Measurements from ENCODE around the gene SLC39A11.

The SLC39A11 gene

DNA sequence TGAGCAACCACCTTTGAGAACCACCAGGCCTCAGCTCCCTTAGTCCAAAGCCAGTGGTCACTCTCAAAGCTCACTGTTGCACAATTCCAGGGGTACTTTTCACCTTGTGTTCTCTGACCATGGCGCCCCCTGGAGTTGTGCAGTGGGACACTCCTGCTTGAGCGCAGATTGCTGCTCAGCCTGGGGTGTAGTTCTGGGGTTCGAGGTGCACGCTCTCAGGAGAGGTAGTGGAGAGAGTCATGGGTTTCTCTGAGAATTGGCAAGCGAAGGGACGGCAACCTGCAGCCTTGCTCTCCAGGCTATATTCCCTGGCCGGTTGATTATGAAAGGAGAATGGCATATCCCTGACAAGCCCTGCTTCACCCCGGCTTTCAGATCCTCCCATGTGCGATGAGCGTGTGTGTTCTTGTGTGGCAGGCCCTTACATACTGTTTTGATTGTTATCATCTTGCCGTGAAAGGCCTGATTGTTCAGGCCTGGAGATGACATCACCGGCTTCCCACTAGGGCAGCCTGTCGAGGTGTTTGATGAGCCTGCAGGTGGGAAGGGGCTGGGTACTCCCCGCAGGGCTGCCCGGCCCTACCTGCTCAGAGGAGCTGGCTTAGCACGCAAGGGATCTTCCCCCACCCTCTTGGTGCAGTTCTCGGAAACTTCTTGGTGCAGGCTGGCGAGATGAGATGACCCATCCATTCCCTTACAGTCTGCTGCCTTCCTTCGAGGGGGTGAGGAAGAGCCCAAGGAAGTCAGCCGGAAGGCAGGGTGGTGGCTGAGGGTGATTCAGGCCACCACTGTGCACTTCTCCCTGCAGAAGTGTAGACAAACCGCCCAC lies 431.2 kb downstream of the SLC39A11 start:
- H3K4me3 ChIP-seq (replicated peaks; ENCODE audit: low read depth, low read length) = no peak overlapping the region
- TF ChIP-seq, protein P1, sequence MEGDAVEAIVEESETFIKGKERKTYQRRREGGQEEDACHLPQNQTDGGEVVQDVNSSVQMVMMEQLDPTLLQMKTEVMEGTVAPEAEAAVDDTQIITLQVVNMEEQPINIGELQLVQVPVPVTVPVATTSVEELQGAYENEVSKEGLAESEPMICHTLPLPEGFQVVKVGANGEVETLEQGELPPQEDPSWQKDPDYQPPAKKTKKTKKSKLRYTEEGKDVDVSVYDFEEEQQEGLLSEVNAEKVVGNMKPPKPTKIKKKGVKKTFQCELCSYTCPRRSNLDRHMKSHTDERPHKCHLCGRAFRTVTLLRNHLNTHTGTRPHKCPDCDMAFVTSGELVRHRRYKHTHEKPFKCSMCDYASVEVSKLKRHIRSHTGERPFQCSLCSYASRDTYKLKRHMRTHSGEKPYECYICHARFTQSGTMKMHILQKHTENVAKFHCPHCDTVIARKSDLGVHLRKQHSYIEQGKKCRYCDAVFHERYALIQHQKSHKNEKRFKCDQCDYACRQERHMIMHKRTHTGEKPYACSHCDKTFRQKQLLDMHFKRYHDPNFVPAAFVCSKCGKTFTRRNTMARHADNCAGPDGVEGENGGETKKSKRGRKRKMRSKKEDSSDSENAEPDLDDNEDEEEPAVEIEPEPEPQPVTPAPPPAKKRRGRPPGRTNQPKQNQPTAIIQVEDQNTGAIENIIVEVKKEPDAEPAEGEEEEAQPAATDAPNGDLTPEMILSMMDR (IDR thresholded peaks at IDR 0.05; ENCODE audit: low read depth, low read length, missing control alignments) = peak; percentile 41
- no peak for DNase-seq (ENCODE audit: extremely low read depth, low read depth)

DNA sequence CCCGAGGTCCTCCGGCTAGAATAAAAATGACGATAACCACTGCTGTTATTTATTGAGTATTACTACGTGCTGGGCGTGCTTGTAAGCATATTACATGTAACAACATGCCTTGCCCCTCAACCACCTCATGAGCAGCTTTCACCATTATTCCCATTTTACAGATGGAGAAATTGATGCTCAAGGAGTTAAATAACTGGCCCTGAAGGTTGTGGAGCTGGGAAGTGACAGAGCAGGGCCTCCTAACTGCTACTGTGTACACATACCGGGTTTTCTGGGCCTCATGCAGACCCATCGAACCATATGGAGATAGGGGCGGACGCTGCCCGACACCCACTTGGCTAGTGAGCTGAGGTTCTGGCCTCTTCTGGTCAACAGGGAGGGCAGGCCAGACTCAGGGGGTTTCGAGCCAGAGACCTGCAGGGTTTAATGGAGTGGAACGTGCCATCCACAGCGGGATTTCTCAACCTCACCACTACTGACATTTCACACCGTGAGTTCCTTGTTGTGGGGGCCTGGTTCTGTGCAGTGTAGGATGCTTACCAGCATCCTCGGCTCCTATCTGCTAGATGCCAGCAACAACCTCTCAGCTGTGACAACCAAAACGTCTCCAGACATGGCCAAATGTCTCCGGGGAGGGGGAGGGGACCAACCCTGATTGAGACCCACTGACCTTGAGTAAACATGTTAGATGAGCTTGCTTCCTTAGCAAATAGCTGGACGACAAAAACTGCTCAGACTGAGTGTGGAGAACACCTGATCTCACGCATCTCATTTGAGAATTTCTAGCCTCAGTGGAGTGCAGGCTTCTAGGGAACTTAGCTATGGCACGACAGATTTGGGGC lies 432.0 kb downstream of the SLC39A11 start:
- TF ChIP-seq, protein P1 (IDR thresholded peaks at IDR 0.05; ENCODE audit: low read depth, low read length, missing control alignments) = no peak
- no peak for DNase-seq (ENCODE audit: extremely low read depth, low read depth)
- H3K4me3 ChIP-seq (replicated peaks; ENCODE audit: low read depth, low read length) = no peak overlapping the region

DNA sequence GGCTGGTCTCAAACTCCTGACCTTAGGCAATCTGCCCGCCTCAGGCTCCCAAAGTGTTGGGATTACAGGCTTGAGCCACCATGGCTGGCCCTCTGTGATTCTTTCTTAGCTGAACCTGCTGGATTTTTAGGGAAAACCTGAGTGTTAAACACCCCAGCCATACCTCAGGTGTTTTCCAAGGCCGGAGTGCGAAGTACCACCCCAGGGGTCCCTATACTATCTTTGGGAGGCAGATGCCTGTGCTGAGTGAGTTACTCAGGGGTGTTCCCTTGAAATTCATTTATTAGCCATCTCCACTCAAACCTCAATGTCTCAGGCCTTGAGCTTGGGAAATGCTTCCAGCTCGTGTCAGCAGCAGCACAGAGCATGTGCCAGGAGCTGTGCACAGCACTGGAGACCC lies 432.7 kb downstream of the SLC39A11 start:
- H3K4me3 ChIP-seq (replicated peaks; ENCODE audit: low read depth, low read length) = no peak overlapping the region
- DNase-seq (ENCODE audit: extremely low read depth, low read depth) = no peak
- TF ChIP-seq, protein P1 (IDR thresholded peaks at IDR 0.05; ENCODE audit: low read depth, low read length, missing control alignments) = no peak

DNA sequence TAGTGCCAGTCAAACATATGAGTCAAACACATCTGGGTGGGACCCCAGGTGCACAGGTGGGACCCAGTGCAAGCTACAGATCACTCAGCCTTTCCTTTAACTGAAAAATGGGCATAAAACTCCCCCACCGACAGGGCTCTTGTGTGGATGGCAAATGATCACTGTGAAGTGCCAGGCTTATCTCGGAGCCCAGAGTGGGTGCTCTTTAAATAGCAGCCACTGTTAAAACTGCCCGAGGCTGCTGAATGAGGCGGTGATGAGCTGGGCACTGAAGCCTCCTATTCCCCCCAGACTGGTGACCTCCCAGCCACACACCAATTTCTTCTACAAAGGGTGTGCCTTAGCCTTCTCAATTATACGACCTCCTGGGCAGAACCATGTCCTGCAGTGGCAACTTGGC lies 433.8 kb downstream of the SLC39A11 start:
- DNase-seq (ENCODE audit: extremely low read depth, low read depth) = no peak
- H3K4me3 ChIP-seq (replicated peaks; ENCODE audit: low read depth, low read length) = no peak overlapping the region
- TF ChIP-seq, protein P1 (IDR thresholded peaks at IDR 0.05; ENCODE audit: low read depth, low read length, missing control alignments) = no peak

DNA sequence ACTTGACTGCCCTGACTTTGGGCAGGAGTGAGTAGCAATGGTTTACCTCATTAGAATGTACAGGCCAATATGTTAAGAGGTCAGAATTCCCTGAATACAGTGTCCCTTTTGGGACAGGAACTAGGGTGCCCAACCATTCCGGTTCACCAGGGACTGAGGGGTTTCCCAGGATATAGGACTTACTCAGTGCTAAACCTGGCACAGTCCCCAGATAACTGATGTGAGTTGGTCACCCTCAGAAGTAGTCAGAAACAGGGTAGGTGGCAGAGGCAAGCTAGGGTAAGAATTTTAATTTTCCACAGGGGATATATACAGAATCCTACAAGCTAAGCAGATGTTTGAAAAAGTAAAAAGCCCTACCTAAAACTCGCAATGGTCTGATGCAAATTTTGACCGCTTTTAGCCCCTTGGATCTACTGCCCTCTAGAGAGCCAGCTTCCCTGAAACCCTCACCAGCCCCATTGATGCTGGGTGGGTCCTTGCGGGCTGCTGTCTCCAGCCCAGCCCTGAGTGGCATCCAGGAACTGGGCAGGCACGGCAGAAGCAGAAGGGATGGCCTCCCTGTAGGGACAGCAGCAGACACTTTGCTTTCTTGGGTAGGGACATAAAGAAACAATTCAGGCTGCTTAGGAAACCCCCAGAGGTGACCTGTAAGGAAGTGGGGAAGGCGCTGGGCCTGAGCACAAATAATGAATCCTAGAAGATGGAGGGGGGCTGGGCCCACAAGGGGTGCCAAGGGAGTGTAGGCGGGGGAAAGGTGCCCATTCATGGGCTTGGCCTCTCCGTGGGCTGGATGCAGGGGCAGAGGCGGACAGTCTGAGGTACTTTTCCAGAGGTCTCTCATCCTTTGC lies 434.8 kb downstream of the SLC39A11 start:
- TF ChIP-seq, protein P1 (IDR thresholded peaks at IDR 0.05; ENCODE audit: low read depth, low read length, missing control alignments) = no peak
- DNase-seq (ENCODE audit: extremely low read depth, low read depth) = no peak

GRCh38 chr17:72656130-72656763 lies 436.2 kb downstream of the SLC39A11 start:
- H3K4me3 ChIP-seq (replicated peaks; ENCODE audit: low read depth, low read length) = no peak overlapping the region
- no peak for DNase-seq (ENCODE audit: extremely low read depth, low read depth)
- TF ChIP-seq, protein P1 (IDR thresholded peaks at IDR 0.05; ENCODE audit: low read depth, low read length, missing control alignments) = no peak

More for the DNA sequence above, 434.8 kb downstream of the SLC39A11 start:
- no peak overlapping the region for H3K4me3 ChIP-seq (replicated peaks; ENCODE audit: low read depth, low read length)
